H1 (cell line): Measurements from ENCODE around the gene AP5Z1.

ENCODE experiments used
- BRCA1 ChIP-seq: IDR thresholded peaks from 2 replicates; pipeline ENCODE4 v1.6.1; 2012; ENCODE audit warnings: low read depth, low read length, improper control_type of control experiment
- CREB1 ChIP-seq: IDR thresholded peaks from 2 replicates; pipeline ENCODE4 v1.6.1; 2012; ENCODE audit warnings: inconsistent platforms

DNA sequence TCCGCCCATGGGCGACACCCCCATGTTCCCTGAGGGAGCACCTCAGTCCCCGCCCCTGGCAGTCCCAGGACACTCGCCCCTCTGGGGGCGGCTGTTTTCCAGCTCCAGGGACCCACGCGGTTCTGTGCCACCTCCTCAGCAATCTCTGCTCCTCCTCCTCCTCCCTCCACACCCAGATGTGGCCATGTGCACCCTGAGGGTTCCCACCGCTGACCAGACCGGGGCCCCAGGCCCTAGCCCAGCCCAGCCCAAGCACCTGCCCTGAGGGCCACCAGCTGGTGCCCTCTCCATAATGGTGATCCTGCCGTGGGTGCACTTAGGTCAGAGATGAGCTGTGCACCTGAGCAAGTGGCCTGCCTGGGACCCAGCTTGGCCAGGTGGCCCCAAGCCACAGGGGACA is 25.1 kb downstream of the AP5Z1 start:
- no peak for TF ChIP-seq BRCA1
- no peak for TF ChIP-seq CREB1
